Measurements from ENCODE around the gene AKR1C3.
"Not testable (repeated sequence)": the region's sequence is repeated elsewhere in the genome, so short reads cannot be mapped to it uniquely, and the experiment has no call there.

The AKR1C3 gene

GRCh38 chr10:5094265-5095205, at the start of gene AKR1C3:
Gene AKR1C3, plus strand, starts transcription at chr10:5094414. Its CDS starts 31 bp downstream, at chr10:5094445.
- DNase-seq (ENCODE audit: low read depth) = peak; percentile 82
- peak; percentile 84 for TF ChIP-seq CTCF (conservative IDR thresholded peaks at IDR 0.05; ENCODE audit: low read length)
- H3K4me3 ChIP-seq (ENCODE audit: low read length) = peak within 1 kb of the TSS; percentile 67

- no peak for TF ChIP-seq CTCF (conservative IDR thresholded peaks at IDR 0.05; ENCODE audit: low read length)
- no peak for DNase-seq (ENCODE audit: low read depth)
These were observed 49.1 kb upstream of the AKR1C3 start for GRCh38 chr10:5045095-5045494.

GRCh38 chr10:5046410-5046809, 47.8 kb upstream of the AKR1C3 start:
- TF ChIP-seq CTCF (conservative IDR thresholded peaks at IDR 0.05; ENCODE audit: low read length) = no peak
- H3K4me3 ChIP-seq (ENCODE audit: low read length) = no peak overlapping the region
- DNase-seq (ENCODE audit: low read depth) = no peak

More at GRCh38 chr10:5045095-5045494, 49.1 kb upstream of the AKR1C3 start:
- no peak overlapping the region for H3K4me3 ChIP-seq (ENCODE audit: low read length)

GRCh38 chr10:5047055-5047454, 47.2 kb upstream of the AKR1C3 start:
- not testable (repeated sequence) for DNase-seq (ENCODE audit: low read depth); H3K4me3 ChIP-seq (ENCODE audit: low read length)

GRCh38 chr10:5047912-5048628, 46.1 kb upstream of the AKR1C3 start:
- no peak for TF ChIP-seq CTCF (conservative IDR thresholded peaks at IDR 0.05; ENCODE audit: low read length)
- peak; percentile 47 for DNase-seq (ENCODE audit: low read depth)
- no peak overlapping the region for H3K4me3 ChIP-seq (ENCODE audit: low read length)

- H3K4me3 ChIP-seq (ENCODE audit: low read length); DNase-seq (ENCODE audit: low read depth): not testable (repeated sequence)
These were observed 41.2 kb upstream of the AKR1C3 start for GRCh38 chr10:5052951-5053500.

GRCh38 chr10:5054831-5055230, 39.4 kb upstream of the AKR1C3 start:
- not testable (repeated sequence) for H3K4me3 ChIP-seq (ENCODE audit: low read length); DNase-seq (ENCODE audit: low read depth)

GRCh38 chr10:5059267-5059666, 34.9 kb upstream of the AKR1C3 start:
- not testable (repeated sequence) for DNase-seq (ENCODE audit: low read depth); H3K4me3 ChIP-seq (ENCODE audit: low read length)

GRCh38 chr10:5060791-5061190, 33.4 kb upstream of the AKR1C3 start:
- H3K4me3 ChIP-seq (ENCODE audit: low read length); DNase-seq (ENCODE audit: low read depth): not testable (repeated sequence)

All from AG10803 (cell line).